Epidermal melanocyte (primary cell): Measurements from ENCODE around the gene RAB14.
"Not testable (repeated sequence)": the region's sequence is repeated elsewhere in the genome, so short reads cannot be mapped to it uniquely, and the experiment has no call there.

Experiments
- DNase-seq: peaks from one replicate; pipeline ENCODE4 v3.0.0; 2011; ENCODE audit warnings: low spot score; ENCODE audit not compliant: insufficient read length

RAB14 gene

GRCh38 chr9:121191235-121191634, 10.4 kb downstream of the RAB14 start:
- no peak for DNase-seq

- no peak for DNase-seq
Observed at GRCh38 chr9:121189660-121190059, 12.0 kb downstream of the RAB14 start.

DNA sequence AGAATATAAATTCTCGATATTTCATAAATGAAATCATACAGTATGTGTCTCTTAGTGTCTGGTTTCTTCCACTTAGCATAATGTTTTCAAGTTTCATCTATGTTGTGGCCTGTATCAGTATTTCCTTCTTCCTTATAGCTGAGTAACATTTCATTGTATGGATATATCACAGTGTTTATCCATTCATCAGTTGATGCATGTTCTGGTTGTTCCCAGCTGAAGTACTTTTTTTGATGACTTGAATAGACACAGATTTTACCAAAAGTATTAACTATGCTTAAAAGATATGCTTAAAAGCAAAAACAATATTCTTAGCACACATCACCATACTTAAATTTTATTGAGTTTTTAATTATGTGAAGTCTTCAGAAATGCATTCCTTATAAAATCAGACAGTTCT, 12.7 kb downstream of the RAB14 start:
- no peak for DNase-seq

GRCh38 chr9:121187636-121188305, 13.9 kb downstream of the RAB14 start:
- DNase-seq, result no peak

DNA sequence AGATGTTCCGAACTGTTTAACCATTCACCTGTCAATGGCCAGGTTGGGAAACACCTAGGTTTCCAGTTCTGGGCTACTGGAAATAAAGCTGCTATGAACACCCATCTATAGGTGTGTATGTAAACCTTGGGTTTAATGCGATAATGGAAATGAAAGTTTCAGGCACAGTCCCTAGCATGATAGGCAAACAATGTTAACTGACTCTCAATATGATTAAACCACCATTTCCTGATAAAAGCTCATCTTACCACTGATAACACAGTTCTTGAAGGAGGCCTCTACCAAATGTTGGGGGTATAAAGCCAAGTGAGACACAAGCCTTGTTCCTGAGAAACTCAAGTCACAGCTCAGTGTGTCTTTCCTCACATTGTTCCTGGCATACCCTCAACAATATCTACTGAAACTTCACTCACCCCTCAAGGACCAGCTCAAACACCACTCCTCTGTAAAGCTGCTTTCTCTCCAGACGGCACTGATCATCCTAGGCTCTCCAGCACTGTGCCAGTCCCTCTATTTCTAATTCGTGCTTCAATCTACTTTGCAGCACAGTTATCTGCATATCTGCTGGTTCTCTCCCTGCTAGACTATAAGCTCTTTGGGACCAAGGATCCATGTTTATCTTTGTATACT, 15.8 kb downstream of the RAB14 start:
- DNase-seq, result no peak

DNA sequence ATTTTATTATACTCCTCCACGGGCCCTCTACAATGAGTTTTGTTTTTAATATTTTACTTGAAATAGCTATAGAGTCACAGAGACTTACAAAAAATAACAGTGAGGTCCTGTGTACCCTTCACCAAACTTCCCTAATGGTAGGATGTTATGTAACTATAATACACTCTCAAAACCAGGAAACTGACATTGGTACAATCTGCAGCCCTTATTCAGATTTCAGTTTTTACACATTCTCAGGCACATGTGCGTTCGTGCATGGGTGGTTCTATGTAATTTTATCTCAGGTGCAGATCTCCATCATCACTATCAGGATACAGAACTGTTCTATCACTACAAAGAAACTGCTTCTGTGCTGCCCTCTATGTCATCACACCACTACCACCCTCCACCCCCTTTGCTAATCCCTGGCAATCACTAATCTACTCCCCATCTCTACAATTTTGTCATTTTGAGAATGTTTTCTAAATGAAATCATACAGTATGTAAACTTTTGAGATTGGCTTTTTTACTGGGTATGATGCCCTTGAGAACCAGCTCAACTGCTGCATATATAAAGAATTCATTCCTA, 16.4 kb downstream of the RAB14 start:
- no peak for DNase-seq

- no peak for DNase-seq
Observed at GRCh38 chr9:121184463-121184862, 17.2 kb downstream of the RAB14 start.

DNA sequence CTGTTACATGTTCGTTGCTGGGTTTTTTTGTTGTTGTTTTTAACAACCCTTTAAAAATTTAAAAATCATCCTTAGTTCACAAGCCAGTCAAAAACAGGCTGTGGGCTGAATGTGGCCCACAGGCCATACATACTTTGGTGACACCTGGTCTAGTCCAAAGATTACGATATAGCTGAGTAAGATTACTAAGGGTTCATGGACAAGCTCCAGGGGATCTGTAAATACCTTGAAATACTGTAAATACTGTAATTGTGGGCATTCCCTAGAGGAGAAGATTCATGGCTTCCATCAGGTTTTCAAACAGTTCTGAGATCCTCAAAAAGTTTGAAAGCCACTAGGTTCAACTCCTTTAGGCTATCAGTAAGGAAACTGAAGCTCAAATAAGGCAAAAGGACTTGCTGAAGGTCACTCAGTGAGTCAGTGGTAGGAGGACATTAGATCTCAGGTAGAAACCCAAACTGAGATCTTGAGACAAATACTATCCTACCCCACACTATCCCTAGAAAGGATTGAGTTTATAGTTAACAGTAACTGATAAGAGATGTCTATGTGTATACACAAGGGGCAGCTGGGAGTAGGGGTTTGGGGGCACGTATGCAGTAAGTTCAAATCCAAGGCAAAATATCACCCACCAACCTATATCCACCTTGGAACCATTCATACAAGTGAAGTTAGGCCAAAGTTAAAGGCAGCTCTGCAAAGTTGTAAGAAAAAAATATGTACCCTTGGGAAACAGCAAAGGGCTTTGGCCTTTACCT, 17.8 kb downstream of the RAB14 start:
- DNase-seq, result no peak

DNA sequence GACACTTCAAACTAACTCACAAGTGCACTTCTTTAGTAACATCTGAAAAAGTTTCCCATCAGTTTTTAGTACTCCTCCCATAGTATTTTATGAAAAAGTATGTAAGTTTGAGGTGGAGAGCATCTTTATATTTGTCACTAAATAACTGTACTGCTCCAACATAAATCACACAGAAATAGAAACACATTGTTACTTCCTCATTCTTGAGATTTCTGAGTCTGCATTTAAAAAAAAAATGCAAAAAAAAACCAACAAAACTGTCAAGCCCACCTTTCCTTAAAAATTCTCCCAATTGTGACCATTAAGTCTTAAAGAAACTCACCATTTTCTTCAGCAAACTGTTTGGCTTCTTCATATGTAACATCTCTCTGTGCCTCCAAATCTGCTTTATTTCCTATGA, 18.7 kb downstream of the RAB14 start:
- DNase-seq, result no peak

DNA sequence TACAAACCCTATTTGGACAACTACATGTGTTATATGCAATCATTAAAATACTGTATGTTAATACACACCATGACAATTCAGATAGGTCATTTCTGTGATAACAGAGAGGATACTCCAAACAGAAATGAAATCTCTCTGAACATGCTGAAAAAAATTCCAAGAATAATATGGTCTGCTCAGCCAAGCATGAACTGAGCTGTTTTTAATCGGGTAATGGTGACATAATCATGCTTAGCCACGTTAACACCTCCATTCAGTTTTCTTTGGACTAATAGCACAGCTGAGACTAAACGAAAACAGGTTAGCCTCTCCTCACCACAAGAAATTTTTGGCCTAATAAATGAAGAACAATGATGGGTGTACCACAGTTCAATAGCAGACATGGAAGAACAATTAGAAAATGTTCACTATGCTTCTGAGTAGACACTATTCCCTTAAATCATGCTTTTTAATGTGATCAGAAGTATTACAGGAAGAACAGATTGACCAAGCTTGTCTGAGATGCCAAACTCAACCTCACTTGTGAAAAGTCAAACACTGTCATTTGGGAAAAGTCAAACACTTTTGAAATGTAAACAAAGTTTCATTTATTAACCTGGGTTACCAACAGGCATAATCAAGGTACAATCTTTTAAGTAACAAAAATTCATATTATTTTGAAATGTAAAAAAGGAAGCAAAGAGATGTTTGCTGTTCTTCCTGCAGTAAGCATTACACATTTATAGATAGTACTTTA, 19.4 kb downstream of the RAB14 start:
- DNase-seq, result no peak

GRCh38 chr9:121179930-121180681, 21.6 kb downstream of the RAB14 start:
- no peak for DNase-seq

- DNase-seq, result not testable (repeated sequence)
Observed at GRCh38 chr9:121179373-121179721, 22.3 kb downstream of the RAB14 start.

GRCh38 chr9:121178676-121179372, 22.8 kb downstream of the RAB14 start:
- DNase-seq, result no peak

DNA sequence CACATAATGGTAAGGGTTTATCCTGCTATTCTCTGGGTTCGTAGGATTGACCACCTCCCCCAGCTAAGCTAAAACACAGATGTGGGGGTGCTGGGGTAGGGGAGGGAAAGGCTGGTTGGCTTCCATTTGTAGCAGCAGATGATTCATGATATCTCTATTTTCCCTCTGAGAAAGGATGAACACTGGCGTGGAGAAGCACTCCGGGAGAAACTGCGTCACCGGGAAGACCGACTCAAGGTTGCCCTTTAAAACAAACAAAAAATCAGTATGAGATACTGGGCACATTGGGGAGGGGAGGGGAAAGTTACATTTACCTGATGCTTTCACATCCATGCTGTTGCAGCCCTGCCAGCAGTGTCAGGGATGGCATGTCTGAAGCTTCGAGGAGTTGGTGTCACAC, 28.2 kb downstream of the RAB14 start:
- DNase-seq, result no peak

GRCh38 chr9:121172726-121173487, 28.8 kb downstream of the RAB14 start:
- no peak for DNase-seq

DNA sequence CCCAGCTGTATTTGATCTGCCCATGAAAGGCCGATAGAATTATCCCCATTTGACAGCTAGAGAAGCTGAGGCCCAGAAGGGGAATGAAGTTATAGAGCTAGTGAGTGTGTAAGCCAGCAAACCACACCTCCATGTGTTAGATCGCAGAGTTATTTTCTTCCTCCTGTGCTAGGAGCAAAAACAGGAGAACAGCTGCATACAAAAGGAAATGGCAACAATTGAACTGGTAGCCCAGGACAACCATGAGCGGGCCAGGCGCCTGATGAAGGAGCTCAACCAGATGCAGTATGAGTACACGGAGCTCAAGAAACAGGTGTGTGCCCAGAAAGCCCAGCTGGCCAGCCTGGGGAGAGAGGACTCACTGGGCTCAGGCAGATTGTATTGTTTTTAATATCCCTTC, 30.4 kb downstream of the RAB14 start:
- no peak for DNase-seq

DNA sequence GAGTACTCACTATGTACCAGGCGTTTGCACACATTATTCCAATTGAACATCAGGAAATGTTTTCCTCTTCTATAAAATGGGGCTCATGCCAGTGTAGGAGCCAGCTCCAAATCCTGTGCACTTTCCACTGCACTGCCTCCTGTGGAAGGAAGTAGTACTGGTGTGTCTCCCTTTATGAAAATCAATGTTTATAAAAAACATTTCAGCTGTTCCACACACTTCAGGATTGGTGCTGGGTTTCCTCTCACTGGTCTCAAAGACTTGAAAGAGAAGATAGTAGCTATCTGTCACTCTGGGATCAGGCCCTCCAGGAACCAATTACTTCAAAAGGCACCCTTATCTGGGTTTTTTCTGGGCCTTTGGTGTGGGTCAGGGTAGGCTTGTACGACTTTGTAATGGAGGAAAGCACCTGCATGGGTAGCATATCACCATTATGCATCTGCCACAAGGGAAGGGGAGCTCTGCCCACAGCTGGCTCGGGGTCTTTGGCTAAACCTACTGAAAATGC, 32.5 kb downstream of the RAB14 start:
- DNase-seq, result no peak

DNA sequence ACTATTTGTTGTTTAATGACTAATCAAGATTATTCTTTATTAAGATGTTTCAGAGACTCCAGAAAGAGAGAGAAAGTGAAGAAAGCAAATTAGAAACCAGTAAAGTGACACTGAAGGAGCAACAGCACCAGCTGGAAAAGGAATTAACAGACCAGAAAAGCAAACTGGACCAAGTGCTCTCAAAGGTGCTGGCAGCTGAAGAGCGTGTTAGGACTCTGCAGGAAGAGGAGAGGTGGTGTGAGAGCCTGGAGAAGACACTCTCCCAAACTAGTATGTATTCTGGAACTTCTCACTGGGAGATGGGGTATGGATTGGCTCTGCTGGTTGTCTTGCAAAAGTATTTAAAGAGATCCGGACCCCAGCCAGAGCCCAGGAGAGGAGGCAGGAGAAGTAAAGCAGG, 33.6 kb downstream of the RAB14 start:
- DNase-seq, result no peak

DNA sequence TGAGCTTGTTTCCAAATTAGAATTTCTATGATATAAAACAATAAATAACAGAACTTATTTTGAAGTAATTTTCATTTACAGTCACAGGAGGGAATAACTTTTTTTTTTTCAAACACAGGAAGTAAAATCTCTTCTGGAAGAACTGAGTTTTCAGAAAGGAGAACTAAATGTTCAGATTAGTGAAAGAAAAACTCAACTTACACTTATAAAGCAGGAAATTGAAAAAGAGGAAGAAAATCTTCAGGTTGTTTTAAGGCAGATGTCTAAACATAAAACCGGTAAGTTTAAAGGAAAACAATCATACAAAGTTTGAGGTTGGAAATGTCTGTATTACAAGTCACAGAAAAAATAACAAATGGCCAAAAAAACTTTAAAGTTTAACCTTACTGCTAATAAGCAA, 41.6 kb downstream of the RAB14 start:
- DNase-seq, result no peak
